ENCODE measurements around the gene SF3B3. TPM values are rescaled to one million over a fixed set of nuclear protein-coding genes. Genes with fewer than 3 reads are reported as not detected.

Gene SF3B3
- total RNA-seq, 4 donors from 2014 or later = 103 to 132 (median 119) TPM

DNA sequence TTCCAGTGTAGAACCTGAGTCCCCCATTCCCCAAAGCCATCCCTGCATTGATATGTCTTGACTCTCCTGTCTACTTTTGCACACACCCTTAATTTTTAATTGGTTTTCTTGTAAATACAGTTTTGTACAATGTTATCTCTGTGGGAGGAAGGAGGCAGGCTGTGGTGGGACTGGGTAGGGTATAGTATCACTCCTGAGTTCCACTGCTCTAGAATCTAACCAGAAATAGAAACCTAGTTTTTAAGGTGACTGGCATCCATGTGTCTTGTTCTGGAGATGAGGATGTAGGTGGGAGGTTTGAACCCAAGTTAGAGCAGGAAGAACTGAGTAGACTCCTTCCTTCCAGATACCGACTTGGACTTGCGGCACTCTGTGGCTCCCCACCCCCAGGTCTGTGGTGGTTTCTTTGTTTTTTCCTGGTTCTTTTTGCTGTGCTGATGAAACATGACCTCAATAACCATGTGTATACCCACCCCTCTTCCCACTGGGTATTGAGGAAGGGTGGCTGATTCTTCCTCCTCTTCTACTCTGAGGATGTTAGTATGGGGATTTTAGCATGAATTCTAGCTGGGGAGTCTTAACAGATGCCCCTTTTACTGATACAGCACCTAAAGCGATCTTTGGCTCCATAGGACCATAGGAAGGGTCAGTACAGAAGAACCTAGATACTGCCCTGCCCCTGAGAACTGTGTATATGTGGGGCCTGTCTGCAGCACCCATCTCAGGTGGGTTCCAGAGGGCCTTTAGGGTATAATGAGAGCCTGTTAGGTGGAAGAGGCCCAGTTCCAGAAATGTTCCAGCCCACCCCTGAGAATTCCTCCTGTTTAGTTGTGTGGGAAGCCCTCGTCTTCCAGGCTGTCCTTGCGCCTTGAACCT lies 48.7 kb downstream of the SF3B3 start:
- H3K4me1 ChIP-seq = peaks cover 3 to 56% (median 41%) of the 10 kb centered on the region in 4 donors
- no peak for DNase-seq (ENCODE audit: low spot score in 2 of 2)
- WGBS, 2 donors = 71 to 78% methylated on average over 5 of the region's 5 CpGs
- no peak for TF ChIP-seq POLR2A (IDR thresholded peaks at IDR 0.05)
- TF ChIP-seq, protein P1, sequence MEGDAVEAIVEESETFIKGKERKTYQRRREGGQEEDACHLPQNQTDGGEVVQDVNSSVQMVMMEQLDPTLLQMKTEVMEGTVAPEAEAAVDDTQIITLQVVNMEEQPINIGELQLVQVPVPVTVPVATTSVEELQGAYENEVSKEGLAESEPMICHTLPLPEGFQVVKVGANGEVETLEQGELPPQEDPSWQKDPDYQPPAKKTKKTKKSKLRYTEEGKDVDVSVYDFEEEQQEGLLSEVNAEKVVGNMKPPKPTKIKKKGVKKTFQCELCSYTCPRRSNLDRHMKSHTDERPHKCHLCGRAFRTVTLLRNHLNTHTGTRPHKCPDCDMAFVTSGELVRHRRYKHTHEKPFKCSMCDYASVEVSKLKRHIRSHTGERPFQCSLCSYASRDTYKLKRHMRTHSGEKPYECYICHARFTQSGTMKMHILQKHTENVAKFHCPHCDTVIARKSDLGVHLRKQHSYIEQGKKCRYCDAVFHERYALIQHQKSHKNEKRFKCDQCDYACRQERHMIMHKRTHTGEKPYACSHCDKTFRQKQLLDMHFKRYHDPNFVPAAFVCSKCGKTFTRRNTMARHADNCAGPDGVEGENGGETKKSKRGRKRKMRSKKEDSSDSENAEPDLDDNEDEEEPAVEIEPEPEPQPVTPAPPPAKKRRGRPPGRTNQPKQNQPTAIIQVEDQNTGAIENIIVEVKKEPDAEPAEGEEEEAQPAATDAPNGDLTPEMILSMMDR (IDR thresholded peaks at IDR 0.05) = no peak
- no peak for TF ChIP-seq EP300 (IDR thresholded peaks at IDR 0.05)
- H3K4me3 ChIP-seq = no peak overlapping the region
- peak overlapping the region in 3 of 4 donors; percentile 49 to 92 (median 90) for H3K27ac ChIP-seq
- H3K27me3 ChIP-seq = no peaks in the 10 kb centered on the region
- H3K36me3 ChIP-seq = peaks cover 0 to 61% (median 35%) of the 10 kb centered on the region in 3 donors
- no peaks in the 10 kb centered on the region for H3K9me3 ChIP-seq

DNA sequence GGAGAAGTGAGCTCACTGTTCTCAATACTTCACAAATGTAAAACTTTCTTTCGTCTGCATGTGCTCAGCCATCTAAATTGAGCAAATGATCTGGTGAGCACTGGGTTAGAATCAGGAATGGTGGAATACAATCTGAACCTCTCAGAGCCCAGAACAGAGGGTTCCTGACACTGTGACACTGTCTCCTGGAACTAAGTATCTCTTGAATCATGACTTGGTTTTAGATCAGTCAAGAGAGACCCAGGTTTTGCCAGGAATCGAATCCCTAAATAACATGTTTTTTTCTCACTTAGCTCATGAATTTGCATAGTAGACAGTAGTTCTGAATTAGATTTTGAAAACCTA lies 49.3 kb downstream of the SF3B3 start:
- no peak for DNase-seq (ENCODE audit: low spot score in 2 of 2)
- Histone ChIP-seq H3K36me3 (peaks cover 0 to 55% (median 32%) of the 10 kb centered on the region in 3 donors), H3K27ac (peak overlapping the region in 3 of 4 donors; percentile 49 to 92 (median 90)), H3K27me3 (no peaks in the 10 kb centered on the region), H3K4me1 (peaks cover 3 to 61% (median 43%) of the 10 kb centered on the region in 4 donors), H3K9me3 (no peaks in the 10 kb centered on the region), H3K4me3 (no peak overlapping the region)
- WGBS, 2 donors = 62 to 72% methylated on average over 2 of the region's 2 CpGs
- no peak for TF ChIP-seq POLR2A (IDR thresholded peaks at IDR 0.05)
- no peak for TF ChIP-seq EP300 (IDR thresholded peaks at IDR 0.05)
- TF ChIP-seq, protein P1 (IDR thresholded peaks at IDR 0.05) = no peak

DNA sequence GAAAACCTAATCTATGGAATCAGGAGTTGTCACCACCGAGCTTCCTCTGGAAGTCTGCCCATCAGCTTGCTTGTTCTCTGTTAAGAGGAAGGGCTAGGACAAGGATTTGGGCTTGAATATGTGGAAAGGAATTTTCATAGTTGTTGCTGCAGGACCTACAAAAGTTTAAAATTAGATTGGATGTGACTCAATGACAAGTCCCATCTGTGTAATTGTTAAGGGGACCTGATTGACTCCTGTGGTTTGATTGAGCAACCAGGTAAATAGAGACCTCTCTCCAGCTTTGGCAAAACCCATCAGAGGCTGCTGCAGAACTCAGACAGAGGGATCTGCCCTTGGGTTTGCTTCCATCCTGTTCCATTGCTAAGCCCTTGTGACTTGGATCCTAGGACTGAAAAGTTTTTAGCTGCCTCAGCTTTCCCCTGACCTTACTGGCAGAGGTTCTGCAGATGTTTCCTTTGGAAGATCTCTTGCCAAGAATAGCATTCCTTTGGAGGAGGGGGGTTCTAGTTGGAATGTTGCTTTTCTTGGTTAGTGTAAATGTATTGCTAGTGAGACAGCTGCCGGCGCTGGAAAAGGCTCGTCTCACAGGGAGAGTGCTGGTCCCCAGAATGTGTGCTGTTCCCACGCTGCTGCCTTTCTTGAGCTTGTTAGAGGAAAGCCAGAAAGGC lies 50.0 kb downstream of the SF3B3 start:
- Histone ChIP-seq H3K4me3 (no peak overlapping the region), H3K27ac (peak overlapping the region; percentile 32 to 92 (median 70)), H3K4me1 (peaks cover 3 to 68% (median 44%) of the 10 kb centered on the region in 4 donors), H3K27me3 (no peaks in the 10 kb centered on the region), H3K36me3 (peaks cover 0 to 48% (median 25%) of the 10 kb centered on the region in 3 donors), H3K9me3 (no peaks in the 10 kb centered on the region)
- 7 to 15% methylated on average over 5 of the region's 5 CpGs for WGBS, 2 donors
- peak in 1 of 2 donors; percentile 39 for DNase-seq (ENCODE audit: low spot score in 2 of 2)
- TF ChIP-seq, protein P1 (IDR thresholded peaks at IDR 0.05) = no peak
- TF ChIP-seq EP300 (IDR thresholded peaks at IDR 0.05) = peak in 1 of 2 donors; percentile 81

DNA sequence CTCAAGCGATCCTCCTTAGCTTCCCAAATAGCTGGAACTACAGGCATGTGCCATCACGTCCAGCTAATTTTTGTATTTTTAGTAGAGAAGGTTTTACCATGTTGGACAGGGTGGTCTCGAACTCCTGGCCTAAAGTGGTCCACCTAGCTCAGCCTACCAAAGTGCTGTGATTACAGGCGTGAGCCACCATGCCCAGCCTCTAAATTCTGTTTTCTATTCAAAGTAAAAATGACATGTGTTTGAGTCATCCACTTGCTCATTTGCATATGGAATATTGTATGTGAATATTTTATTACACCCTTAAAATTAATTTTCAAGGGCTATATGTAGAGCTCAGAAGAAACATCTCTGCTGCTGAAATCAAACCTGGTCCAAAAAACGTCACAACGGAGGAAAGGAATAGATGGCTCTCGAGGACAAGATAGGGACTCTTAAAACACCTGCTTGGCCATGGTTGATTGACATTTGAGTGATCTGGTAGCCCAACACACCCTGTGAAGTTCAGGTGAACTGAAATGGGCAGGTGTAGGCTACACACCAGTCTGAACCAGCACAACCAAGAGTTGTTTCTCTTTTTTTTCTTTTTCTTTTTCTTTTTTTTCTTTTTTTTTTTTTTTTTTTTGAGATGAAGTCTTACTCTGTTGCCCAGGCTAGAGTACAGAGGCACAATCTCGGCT lies 51.1 kb downstream of the SF3B3 start:
- Histone ChIP-seq H3K36me3 (peaks cover 0 to 37% (median 16%) of the 10 kb centered on the region in 3 donors), H3K9me3 (no peaks in the 10 kb centered on the region), H3K27ac (peak overlapping the region; percentile 32 to 92 (median 70)), H3K4me1 (peaks cover 3 to 79% (median 47%) of the 10 kb centered on the region in 4 donors), H3K27me3 (no peaks in the 10 kb centered on the region), H3K4me3 (no peak overlapping the region)
- 93 to 95% methylated on average over 8 of the region's 8 CpGs for WGBS, 2 donors
- TF ChIP-seq POLR2A (IDR thresholded peaks at IDR 0.05) = no peak
- DNase-seq (ENCODE audit: low spot score in 2 of 2) = no peak

DNA sequence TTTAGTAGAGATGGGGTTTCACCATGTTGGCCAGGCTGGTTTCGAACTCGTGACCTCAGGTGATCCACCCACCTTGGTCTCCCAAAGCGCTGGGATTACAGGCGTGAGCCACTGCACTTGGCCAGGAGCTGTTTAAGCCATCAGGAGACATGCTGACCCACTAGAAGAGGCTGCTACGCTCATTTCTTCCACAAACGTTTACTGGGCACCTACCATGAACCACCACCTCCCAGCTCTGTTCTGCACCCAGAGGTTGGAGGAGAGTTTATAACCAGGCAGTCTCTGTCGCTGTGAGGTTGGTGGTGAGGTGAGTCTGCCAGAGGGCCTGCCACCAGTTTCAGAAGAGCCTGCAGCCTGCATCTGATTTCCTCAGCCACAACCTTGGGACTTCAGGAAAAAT lies 51.8 kb downstream of the SF3B3 start:
- WGBS, 2 donors = 90 to 92% methylated on average over 7 of the region's 7 CpGs
- H3K36me3 ChIP-seq = peaks cover 0 to 30% (median 10%) of the 10 kb centered on the region in 3 donors
- no peaks in the 10 kb centered on the region for H3K27me3 ChIP-seq
- no peak for DNase-seq (ENCODE audit: low spot score in 2 of 2)
- H3K9me3 ChIP-seq = no peaks in the 10 kb centered on the region
- no peak overlapping the region for H3K4me3 ChIP-seq
- H3K27ac ChIP-seq = peak overlapping the region; percentile 39 to 92 (median 84)
- TF ChIP-seq POLR2A (IDR thresholded peaks at IDR 0.05) = no peak
- TF ChIP-seq, protein P1 (IDR thresholded peaks at IDR 0.05) = no peak
- TF ChIP-seq EP300 (IDR thresholded peaks at IDR 0.05) = no peak
- peaks cover 3 to 84% (median 48%) of the 10 kb centered on the region in 4 donors for H3K4me1 ChIP-seq
